ENCODE results near the gene SAMD3. TPM values are rescaled to one million over a fixed set of nuclear protein-coding genes. Genes with fewer than 3 reads are reported as not detected.
A peak's percentile ranks its signal among the peaks of the same experiment; 100 is the strongest.
"Not testable (repeated sequence)": the region's sequence is repeated elsewhere in the genome, so short reads cannot be mapped to it uniquely, and the experiment has no call there.

Gene SAMD3
- total RNA-seq, 2 donors from 2014 or later = 41.3 to 44.8 TPM

DNA sequence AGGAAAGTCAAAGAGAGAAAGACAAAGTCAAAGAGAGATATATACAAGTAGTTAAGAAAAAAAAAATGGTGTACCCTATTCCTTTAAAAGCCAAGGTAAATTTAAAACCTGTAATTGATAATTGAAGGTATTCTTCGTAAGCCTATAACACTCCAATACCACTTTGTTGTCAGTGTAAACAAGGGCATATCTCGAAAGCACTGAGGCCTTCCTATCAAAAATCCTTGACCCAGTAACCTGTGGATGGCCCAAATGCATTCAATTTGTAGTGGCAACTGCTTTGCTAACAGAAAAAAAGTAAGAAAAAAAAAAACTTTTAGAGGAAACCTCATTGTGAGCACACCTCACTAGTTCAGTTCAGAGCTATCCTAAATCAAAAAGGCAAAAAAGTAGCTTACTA lies 39.3 kb upstream of the SAMD3 start:
- Histone ChIP-seq H3K36me3 (ENCODE audit: control insufficient read depth, insufficient read depth, low read length) (no peaks in the 10 kb centered on the region), H3K9me3 (ENCODE audit: control insufficient read depth, low read length) (peaks cover 44% of the 10 kb centered on the region), H3K9ac (ENCODE audit: extremely low read depth, low read length, poor library complexity, severe bottlenecking) (no peak overlapping the region), H3K4me1 (ENCODE audit: control insufficient read depth, insufficient read depth, low read length) (no peaks in the 10 kb centered on the region), H3K27me3 (ENCODE audit: control insufficient read depth, insufficient read depth, low read length, poor library complexity, severe bottlenecking) (no peaks in the 10 kb centered on the region), H3K27ac (ENCODE audit: low read depth, low read length) (no peak overlapping the region), H3K4me3 (ENCODE audit: low read length) (peak overlapping the region; percentile 40)
- H3K27me3 Mint-ChIP-seq (ENCODE audit: insufficient read depth) = no peaks in the 10 kb centered on the region
- no peak overlapping the region for H3K27ac Mint-ChIP-seq
- no peak for DNase-seq
- no peak overlapping the region for H3K4me3 Mint-ChIP-seq
- H3K4me1 Mint-ChIP-seq = no peaks in the 10 kb centered on the region
- peaks cover 71% of the 10 kb centered on the region for H3K9me3 Mint-ChIP-seq
- peaks cover 17% of the 10 kb centered on the region for H3K36me3 Mint-ChIP-seq (ENCODE audit: low read depth)
- 60% methylated on average over 2 of the region's 2 CpGs; no CpG with 5 or more reads in 1 of the 2 experiments for WGBS, 2 experiments (ENCODE audit: insufficient coverage in 1 of 2, insufficient read length in 1 of 2)
- TF ChIP-seq CTCF (conservative IDR thresholded peaks at IDR 0.05) = no peak

- not testable (repeated sequence) for H3K4me1 ChIP-seq (ENCODE audit: control insufficient read depth, insufficient read depth, low read length); H3K27me3 Mint-ChIP-seq (ENCODE audit: insufficient read depth); H3K27ac ChIP-seq (ENCODE audit: low read depth, low read length); H3K4me3 Mint-ChIP-seq; H3K27me3 ChIP-seq (ENCODE audit: control insufficient read depth, insufficient read depth, low read length, poor library complexity, severe bottlenecking); H3K27ac Mint-ChIP-seq; H3K4me1 Mint-ChIP-seq; H3K9ac ChIP-seq (ENCODE audit: extremely low read depth, low read length, poor library complexity, severe bottlenecking); H3K36me3 ChIP-seq (ENCODE audit: control insufficient read depth, insufficient read depth, low read length); DNase-seq
- Mint-ChIP-seq H3K36me3 (ENCODE audit: low read depth) (peaks cover 17% of the 10 kb centered on the region), H3K9me3 (peaks cover 66% of the 10 kb centered on the region)
- peaks cover 43% of the 10 kb centered on the region for H3K9me3 ChIP-seq (ENCODE audit: control insufficient read depth, low read length)
- 81 to 100% methylated on average over 1 to 3 of the region's 3 CpGs for WGBS, 2 experiments (ENCODE audit: insufficient coverage in 1 of 2, insufficient read length in 1 of 2)
- peak overlapping the region; percentile 40 for H3K4me3 ChIP-seq (ENCODE audit: low read length)
These were observed 38.8 kb upstream of the SAMD3 start for GRCh38 chr6:130261558-130261957.

GRCh38 chr6:130260614-130261241 lies 38.0 kb upstream of the SAMD3 start:
- H3K4me1 ChIP-seq (ENCODE audit: control insufficient read depth, insufficient read depth, low read length); H3K27ac Mint-ChIP-seq; H3K4me1 Mint-ChIP-seq; DNase-seq; H3K27me3 Mint-ChIP-seq (ENCODE audit: insufficient read depth); H3K4me3 Mint-ChIP-seq; H3K27me3 ChIP-seq (ENCODE audit: control insufficient read depth, insufficient read depth, low read length, poor library complexity, severe bottlenecking); H3K9ac ChIP-seq (ENCODE audit: extremely low read depth, low read length, poor library complexity, severe bottlenecking); H3K27ac ChIP-seq (ENCODE audit: low read depth, low read length); H3K36me3 ChIP-seq (ENCODE audit: control insufficient read depth, insufficient read depth, low read length): not testable (repeated sequence)
- 82% methylated on average over 8 to 15 of the region's 15 CpGs for WGBS, 2 experiments (ENCODE audit: insufficient coverage in 1 of 2, insufficient read length in 1 of 2)
- Mint-ChIP-seq H3K36me3 (ENCODE audit: low read depth) (peaks cover 17% of the 10 kb centered on the region), H3K9me3 (peaks cover 65% of the 10 kb centered on the region)
- Histone ChIP-seq H3K4me3 (ENCODE audit: low read length) (peak overlapping the region; percentile 65), H3K9me3 (ENCODE audit: control insufficient read depth, low read length) (peaks cover 40% of the 10 kb centered on the region)

GRCh38 chr6:130260050-130260462 lies 37.3 kb upstream of the SAMD3 start:
- H3K27ac ChIP-seq (ENCODE audit: low read depth, low read length); DNase-seq; H3K27ac Mint-ChIP-seq; H3K36me3 ChIP-seq (ENCODE audit: control insufficient read depth, insufficient read depth, low read length); H3K4me1 Mint-ChIP-seq; H3K27me3 ChIP-seq (ENCODE audit: control insufficient read depth, insufficient read depth, low read length, poor library complexity, severe bottlenecking); H3K4me1 ChIP-seq (ENCODE audit: control insufficient read depth, insufficient read depth, low read length); H3K4me3 Mint-ChIP-seq; H3K9ac ChIP-seq (ENCODE audit: extremely low read depth, low read length, poor library complexity, severe bottlenecking); H3K27me3 Mint-ChIP-seq (ENCODE audit: insufficient read depth): not testable (repeated sequence)
- Histone ChIP-seq H3K4me3 (ENCODE audit: low read length) (peak overlapping the region; percentile 64), H3K9me3 (ENCODE audit: control insufficient read depth, low read length) (peaks cover 40% of the 10 kb centered on the region)
- Mint-ChIP-seq H3K9me3 (peaks cover 61% of the 10 kb centered on the region), H3K36me3 (ENCODE audit: low read depth) (peaks cover 17% of the 10 kb centered on the region)
- whole genome bisulfite sequencing, 2 experiments (ENCODE audit: insufficient coverage in 1 of 2, insufficient read length in 1 of 2) = 84 to 94% methylated on average over 3 to 4 of the region's 4 CpGs

All from endodermal cell (in vitro differentiated cells).